Right cardiac atrium (tissue), 5 donors: Measurements from ENCODE around the gene KIZ. TPM values are rescaled to one million over a fixed set of nuclear protein-coding genes. Genes with fewer than 3 reads are reported as not detected.
"Not testable (repeated sequence)": the region's sequence is repeated elsewhere in the genome, so short reads cannot be mapped to it uniquely, and the experiment has no call there.

Source experiments
- ATAC-seq, 2 donors: fragments of 200-7000 bp; cut with Tn5 transposase; one replicate each; pipeline versions ENCODE4 v1.8.0 to v1.9.1; 2020; ENCODE audit warnings: moderate library complexity in 2 of 2, mild to moderate bottlenecking in 1 of 2
- DNase-seq, 3 donors: peaks; one replicate each; pipeline ENCODE4 v3.0.0-alpha.2; 2020
- H3K27ac ChIP-seq: one replicate; pipeline ENCODE4 v1.5.1; 2013; ENCODE audit warnings: mild to moderate bottlenecking, low read length, control low read depth, moderate library complexity
- H3K27me3 ChIP-seq: one replicate; pipeline ENCODE4 v1.6.1; 2013; ENCODE audit not compliant: control insufficient read depth, insufficient read depth
- H3K4me1 ChIP-seq: one replicate; pipeline ENCODE4 v1.6.1; 2013; ENCODE audit warnings: low read length; ENCODE audit not compliant: control insufficient read depth, insufficient read depth
- H3K4me3 ChIP-seq: one replicate; pipeline ENCODE4 v1.5.1; 2013; ENCODE audit warnings: low read length, control low read depth
- H3K9me3 ChIP-seq: one replicate; pipeline ENCODE4 v1.6.1; 2013; ENCODE audit warnings: low read length; ENCODE audit not compliant: control insufficient read depth
- WGBS: extraction: QIAGEN DNeasy Blood & Tissue Kit; methylation state at CpG from one replicate; pipeline ENCODE4 v1.1.7; 2013; 5-methylcytosine and 5-hydroxymethylcytosine counted together
- intact Hi-C, 4 donors: fragments of 100-400 bp; cut with DNase I; formaldehyde crosslinking; loops; one replicate each; pipeline versions ENCODE4 v1.11.0 to v1.14.0; 2022 to 2023
- polyA plus RNA-seq: library from polyadenylated mRNA; stranded (reverse); fragments of 200-250 nt; gene quantifications from one replicate; pipeline ENCODE4 v1.2.3, GENCODE V29; 2013
- total RNA-seq, 4 donors: library from RNA; stranded (reverse); fragmentation: NEBNext Ultra II Directional; extraction: Animal tissue kit (Norgen Biotek cat#: 25700); gene quantifications; one replicate each; pipeline ENCODE4 v1.2.1, GENCODE V29; 2021
- donor health status: healthy with polysubstance abuse.
- donor health status: DM: no; HTN: yes; CAD: no.
- donor health status: DM: no; HTN: no; CAD: no.
- donor health status: DM: no; HTN: yes; CAD: no; lungs with severe emphysema.
- donor health status: DM: yes; HTN: yes; CAD: no.

KIZ gene
- total and polyA plus RNA-seq, 5 donors = 16.1 to 37.7 (median 18.3) TPM

GRCh38 chr20:21244808-21245207 is 118.9 kb downstream of the KIZ start:
- intact Hi-C loops = no loop called here

GRCh38 chr20:21246161-21246560 is 120.3 kb downstream of the KIZ start:
- WGBS = 98% methylated on average over 3 of the region's 3 CpGs
- Histone ChIP-seq H3K27ac (no peak overlapping the region), H3K9me3 (no peaks in the 10 kb centered on the region), H3K27me3 (no peaks in the 10 kb centered on the region), H3K4me1 (no peaks in the 10 kb centered on the region), H3K4me3 (no peak overlapping the region)
- intact Hi-C loops = no loop called here
- ATAC-seq (no peak), DNase-seq (no peak)

More at GRCh38 chr20:21244808-21245207, 118.9 kb downstream of the KIZ start:
- Histone ChIP-seq H3K4me1 (no peaks in the 10 kb centered on the region), H3K27ac (no peak overlapping the region), H3K4me3 (no peak overlapping the region), H3K27me3 (no peaks in the 10 kb centered on the region), H3K9me3 (no peaks in the 10 kb centered on the region)
- DNase-seq = no peak
- 98% methylated on average over 3 of the region's 3 CpGs for WGBS
- ATAC-seq = no peak

- intact Hi-C loops, H3K27ac ChIP-seq: not testable (repeated sequence)
Observed at GRCh38 chr20:21247603-21248095, 121.8 kb downstream of the KIZ start.

GRCh38 chr20:21251278-21251677 is 125.4 kb downstream of the KIZ start:
- intact Hi-C loops = no loop called here
- Histone ChIP-seq H3K9me3 (no peaks in the 10 kb centered on the region), H3K4me3 (no peak overlapping the region), H3K27me3 (no peaks in the 10 kb centered on the region), H3K4me1 (no peaks in the 10 kb centered on the region), H3K27ac (no peak overlapping the region)
- ATAC-seq (no peak), DNase-seq (no peak)
- 67% methylated on average over 6 of the region's 6 CpGs for WGBS

More at GRCh38 chr20:21247603-21248095, 121.8 kb downstream of the KIZ start:
- ATAC-seq, DNase-seq, H3K4me1 ChIP-seq, H3K9me3 ChIP-seq, H3K27me3 ChIP-seq, H3K4me3 ChIP-seq: not testable (repeated sequence)
- 94% methylated on average over 8 of the region's 8 CpGs for WGBS

GRCh38 chr20:21257192-21257591 is 131.3 kb downstream of the KIZ start:
- Histone ChIP-seq H3K27me3 (no peaks in the 10 kb centered on the region), H3K27ac (no peak overlapping the region), H3K9me3 (no peaks in the 10 kb centered on the region), H3K4me1 (no peaks in the 10 kb centered on the region), H3K4me3 (no peak overlapping the region)
- DNase-seq (no peak), ATAC-seq (no peak)
- WGBS = 72% methylated on average over 3 of the region's 3 CpGs
- intact Hi-C loops = no loop called here

GRCh38 chr20:21258411-21258810 is 132.5 kb downstream of the KIZ start:
- intact Hi-C loops = no loop called here
- Histone ChIP-seq H3K27ac (no peak overlapping the region), H3K4me3 (no peak overlapping the region), H3K9me3 (no peaks in the 10 kb centered on the region), H3K4me1 (no peaks in the 10 kb centered on the region), H3K27me3 (no peaks in the 10 kb centered on the region)
- WGBS = 83% methylated on average over 6 of the region's 6 CpGs
- no peak for DNase-seq
- ATAC-seq = no peak

DNA sequence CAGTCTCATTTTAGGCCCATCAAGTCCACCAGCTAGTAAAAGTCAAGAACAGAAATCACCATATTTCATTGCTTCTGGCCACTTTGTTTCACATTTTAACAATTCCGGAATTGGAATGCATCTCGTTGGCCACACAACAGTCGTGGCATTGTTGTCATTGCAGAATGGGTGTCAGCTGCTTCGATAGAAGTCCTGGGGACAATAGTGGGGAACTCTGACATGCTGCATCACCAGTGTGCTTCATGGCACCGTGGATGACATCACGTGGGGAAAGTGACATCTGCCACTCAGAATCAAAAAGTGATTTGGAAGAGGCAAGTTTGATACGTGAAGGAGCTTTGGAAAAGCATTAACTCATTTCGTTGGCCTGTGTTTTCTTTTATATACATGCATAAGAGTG is 133.5 kb downstream of the KIZ start:
- no peaks in the 10 kb centered on the region for H3K27me3 ChIP-seq
- no peak for ATAC-seq
- intact Hi-C loops = no loop called here
- no peaks in the 10 kb centered on the region for H3K9me3 ChIP-seq
- no peaks in the 10 kb centered on the region for H3K4me1 ChIP-seq
- WGBS = 81% methylated on average over 8 of the region's 8 CpGs
- no peak for DNase-seq
- H3K27ac ChIP-seq = no peak overlapping the region
- no peak overlapping the region for H3K4me3 ChIP-seq

- no peaks in the 10 kb centered on the region for H3K27me3 ChIP-seq
- no peaks in the 10 kb centered on the region for H3K4me1 ChIP-seq
- H3K27ac ChIP-seq = no peak overlapping the region
- ATAC-seq (no peak), DNase-seq (no peak)
- H3K4me3 ChIP-seq = no peak overlapping the region
- WGBS = 72% methylated on average over 2 of the region's 2 CpGs
- intact Hi-C loops = no loop called here
- H3K9me3 ChIP-seq = no peaks in the 10 kb centered on the region
Observed at GRCh38 chr20:21262812-21263211, 136.9 kb downstream of the KIZ start.

- DNase-seq (no peak), ATAC-seq (no peak)
- H3K4me3 ChIP-seq = no peak overlapping the region
- H3K9me3 ChIP-seq = no peaks in the 10 kb centered on the region
- intact Hi-C loops = no loop called here
- no peaks in the 10 kb centered on the region for H3K27me3 ChIP-seq
- H3K4me1 ChIP-seq = no peaks in the 10 kb centered on the region
- 78% methylated on average over 15 of the region's 15 CpGs for WGBS
- no peak overlapping the region for H3K27ac ChIP-seq
Observed at GRCh38 chr20:21265261-21266190, 139.6 kb downstream of the KIZ start.

- Histone ChIP-seq H3K27ac (no peak overlapping the region), H3K27me3 (no peaks in the 10 kb centered on the region), H3K9me3 (no peaks in the 10 kb centered on the region), H3K4me3 (no peak overlapping the region), H3K4me1 (no peaks in the 10 kb centered on the region)
- 90% methylated on average over 5 of the region's 5 CpGs for WGBS
- ATAC-seq (no peak), DNase-seq (no peak)
- intact Hi-C loops = no loop called here
Observed at GRCh38 chr20:21266191-21266536, 140.3 kb downstream of the KIZ start.

DNA sequence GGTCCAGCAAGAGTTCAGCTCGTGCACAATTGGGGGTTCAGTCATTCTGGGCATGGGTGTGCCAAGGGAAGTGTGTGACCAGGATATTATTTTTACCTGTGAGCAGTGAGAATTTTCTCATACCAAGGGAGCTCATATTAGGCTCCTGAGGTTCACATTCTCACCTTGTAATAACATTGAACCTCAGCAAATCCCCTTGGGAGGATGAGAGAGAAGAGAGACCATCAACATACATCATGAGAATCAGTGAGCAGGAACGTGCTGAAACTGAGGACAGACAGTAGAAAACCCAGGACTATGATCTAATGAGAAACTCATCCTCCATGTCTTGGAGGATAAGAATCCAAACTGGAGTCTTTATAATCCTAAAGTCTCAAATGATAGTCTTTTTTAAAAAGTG is 143.9 kb downstream of the KIZ start:
- intact Hi-C loops = no loop called here
- Histone ChIP-seq H3K4me1 (no peaks in the 10 kb centered on the region), H3K4me3 (no peak overlapping the region), H3K27ac (no peak overlapping the region), H3K27me3 (peaks cover 4% of the 10 kb centered on the region), H3K9me3 (peaks cover 2% of the 10 kb centered on the region)
- ATAC-seq (no peak), DNase-seq (no peak)
- WGBS = 47% methylated on average over 2 of the region's 2 CpGs
